ENCODE data around the gene ROBO3.
A peak's percentile ranks its signal among the peaks of the same experiment; 100 is the strongest.

Gene ROBO3

GRCh38 chr11:124898711-124899110 lies 33.5 kb downstream of the ROBO3 start:
- intact Hi-C loops (cut with DNase I) = no loop called here

DNA sequence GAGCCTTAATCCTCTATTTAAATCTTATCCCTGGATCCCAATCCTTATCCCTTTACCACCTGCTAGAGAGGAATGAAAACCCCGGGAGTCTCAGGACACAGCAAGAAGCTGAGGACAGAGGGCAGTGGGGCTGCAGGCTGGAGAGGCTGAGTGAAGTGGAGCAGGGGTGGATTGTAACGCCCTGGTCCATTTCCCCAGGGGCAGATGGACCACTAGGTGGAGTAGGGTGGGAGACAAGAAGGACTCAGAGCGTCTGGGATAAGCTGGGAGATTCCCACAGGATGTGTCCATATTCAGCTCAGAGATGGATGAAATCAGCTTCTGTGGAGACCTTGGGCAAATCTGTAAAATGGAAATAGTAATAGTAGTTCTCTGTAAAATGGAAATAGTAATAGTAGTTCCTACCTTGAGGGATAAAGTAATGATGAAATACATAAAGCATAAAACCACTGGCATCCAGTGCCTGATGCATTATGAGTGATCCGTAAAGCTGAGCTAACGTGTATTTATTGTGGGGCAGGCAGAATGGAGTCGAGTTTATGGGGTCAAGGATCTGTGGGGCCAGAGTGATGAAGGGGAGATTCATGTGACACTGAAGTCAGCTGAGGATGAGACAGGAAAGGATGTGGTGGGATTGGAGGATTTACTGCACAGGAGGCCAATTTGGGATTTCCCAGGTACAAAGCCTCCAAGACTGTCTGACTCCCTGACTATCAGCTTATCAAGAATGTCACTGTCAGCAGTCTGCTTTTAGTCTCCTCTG lies 34.3 kb downstream of the ROBO3 start:
- intact Hi-C loops (cut with DNase I) = no loop called here
- DNase-seq = peak in 4 of 42 donors; percentile 3 to 57 (median 14)

More at GRCh38 chr11:124898711-124899110, 33.5 kb downstream of the ROBO3 start:
- peak in 40 of 42 donors; percentile 39 to 84 (median 62) for DNase-seq

- intact Hi-C loops (cut with DNase I) = no loop called here
- peak in 6 of 42 donors; percentile 3 to 62 (median 32) for DNase-seq
Observed at GRCh38 chr11:124900464-124900863, 35.2 kb downstream of the ROBO3 start.

GRCh38 chr11:124902616-124903015 lies 37.4 kb downstream of the ROBO3 start:
- intact Hi-C loops (cut with DNase I) = no loop called here
- no peak for DNase-seq

GRCh38 chr11:124915541-124916369 lies 50.5 kb downstream of the ROBO3 start:
- intact Hi-C loops (cut with DNase I) = no loop called here
- peak in 2 of 42 donors; percentile 2 to 51 for DNase-seq

DNA sequence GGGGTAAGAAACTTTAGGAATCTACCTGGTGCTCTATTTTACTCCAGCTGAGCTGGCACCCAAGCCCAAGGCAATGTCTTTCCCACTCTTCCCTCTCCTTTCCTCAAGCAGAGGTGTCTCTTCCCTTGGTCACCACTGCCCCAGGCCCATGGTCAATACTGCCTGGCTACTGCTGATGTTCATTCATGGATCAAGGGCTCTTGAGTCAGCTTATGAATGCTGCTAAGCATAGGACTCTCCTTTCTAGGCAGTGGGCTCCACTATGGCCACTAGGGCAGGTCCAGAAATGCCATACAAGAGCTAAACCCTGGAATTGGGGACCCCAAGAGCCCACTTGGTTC lies 51.1 kb downstream of the ROBO3 start:
- intact Hi-C loops (cut with DNase I) = no loop called here
- no peak for DNase-seq

DNA sequence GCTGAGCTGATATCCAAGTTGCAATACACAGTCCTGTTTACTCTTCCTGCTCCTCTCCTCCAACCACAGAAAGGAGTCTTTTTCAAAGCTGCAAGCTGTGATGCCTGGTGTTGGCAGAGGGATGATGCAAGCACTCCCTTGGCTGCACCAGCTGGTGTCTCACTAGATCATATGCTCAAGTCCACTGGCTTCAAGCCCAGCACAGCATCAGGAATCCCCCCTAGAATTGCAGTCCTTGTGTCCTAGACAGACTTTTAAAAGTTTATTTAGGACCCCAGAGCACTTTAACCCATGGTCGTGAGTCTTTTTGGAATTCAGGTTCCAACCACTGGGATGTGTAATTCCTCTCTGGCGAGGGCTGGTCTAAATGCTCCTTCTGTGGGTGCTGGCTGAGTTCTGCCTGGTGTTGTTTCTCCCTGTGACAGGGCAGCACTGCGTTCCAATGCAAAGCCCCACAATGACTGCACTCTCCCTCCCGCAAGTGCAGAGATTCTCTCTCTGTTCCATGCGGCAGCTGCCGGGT lies 51.9 kb downstream of the ROBO3 start:
- intact Hi-C loops (cut with DNase I) = no loop called here
- DNase-seq = peak; percentile 51 to 93 (median 78)

DNA sequence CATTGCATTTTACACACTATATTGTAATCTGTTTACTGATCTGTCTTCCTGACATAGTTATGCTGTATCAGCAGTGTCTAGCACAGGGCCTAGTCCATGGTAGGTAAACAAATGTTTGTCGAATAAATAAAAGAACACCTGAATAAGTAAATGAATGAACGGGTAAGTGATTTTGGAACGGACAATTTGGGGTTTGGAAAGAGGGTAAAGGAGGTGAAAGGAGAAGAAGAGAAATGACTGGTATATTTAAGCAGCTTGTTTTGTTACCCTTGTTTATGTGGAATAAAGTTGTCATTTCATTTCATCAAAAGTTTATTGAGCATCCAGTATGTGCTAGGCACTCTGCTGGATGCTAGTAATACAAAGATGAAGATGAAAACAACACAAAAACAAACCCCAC lies 53.7 kb downstream of the ROBO3 start, which contains the start of gene HEPN1:
HEPN1 (plus strand) TSS at position 301 of the 400 bp plus-strand sequence.
- DNase-seq = no peak
- intact Hi-C loops (cut with DNase I) = no loop called here

DNA sequence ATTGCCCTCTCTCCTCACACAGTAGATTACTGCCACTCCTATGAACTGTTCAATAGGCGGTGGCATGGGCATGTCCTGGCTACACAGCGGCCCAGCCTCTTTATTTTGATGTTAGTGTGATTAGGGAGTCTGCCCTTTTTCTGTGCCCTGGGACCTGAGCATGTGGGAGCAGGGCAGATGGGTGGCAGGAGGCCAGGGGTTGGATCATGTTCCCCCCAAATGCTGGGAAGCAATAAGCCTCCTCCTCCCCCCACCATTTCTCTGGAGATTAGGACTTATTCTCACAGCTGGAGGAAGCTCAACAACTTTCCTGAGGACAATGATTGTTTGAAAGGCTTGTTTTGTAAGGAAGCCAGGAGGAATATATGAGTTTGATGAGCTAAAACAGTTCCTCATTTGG lies 54.7 kb downstream of the ROBO3 start:
- DNase-seq = peak in 2 of 42 donors; percentile 56 to 73
- intact Hi-C loops (cut with DNase I) = no loop called here

- intact Hi-C loops (cut with DNase I) = no loop called here
Observed at GRCh38 chr11:124920356-124920755, 55.1 kb downstream of the ROBO3 start.

DNA sequence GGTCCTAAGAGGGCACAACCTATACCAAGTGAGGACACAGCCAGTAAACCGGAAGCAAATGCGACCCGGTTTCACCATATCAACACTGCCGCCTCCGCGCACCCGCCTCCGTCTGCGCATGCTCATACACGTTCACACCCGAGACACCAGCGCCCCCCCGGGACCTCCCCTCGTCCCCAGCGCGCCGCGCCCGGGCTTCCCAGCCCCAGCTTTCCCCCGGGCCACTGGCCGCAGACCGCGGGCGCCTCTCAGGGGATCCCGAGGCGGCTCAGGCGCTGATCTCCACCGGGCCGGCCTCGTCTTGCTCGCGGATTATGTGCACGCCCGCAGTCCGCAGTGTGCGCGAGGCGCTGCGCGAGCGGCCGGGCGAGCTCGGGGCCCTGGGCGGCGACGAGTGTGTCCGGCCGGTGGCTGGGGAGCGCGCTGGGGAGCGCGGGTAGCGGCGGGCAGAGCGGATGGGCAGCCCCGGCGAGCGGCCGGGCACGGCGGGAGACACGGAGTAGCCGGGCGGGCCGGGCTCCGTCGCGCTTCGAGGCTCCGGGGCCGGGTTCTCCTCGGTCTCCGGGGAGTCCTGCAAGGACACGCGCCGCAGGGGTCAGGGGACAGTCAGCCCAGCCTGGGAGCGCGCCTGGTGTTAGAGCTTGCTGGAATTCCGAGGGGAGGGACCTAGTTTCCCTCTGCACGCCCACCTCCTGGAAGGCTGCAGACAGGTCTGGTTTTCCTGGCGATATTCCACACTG lies 55.8 kb downstream of the ROBO3 start:
- DNase-seq = peak in 30 of 42 donors; percentile 43 to 79 (median 59)
- intact Hi-C loops (cut with DNase I) = no loop called here

More at GRCh38 chr11:124920356-124920755, 55.1 kb downstream of the ROBO3 start:
- peak in 2 of 42 donors; percentile 11 to 43 for DNase-seq

- peak in 1 of 42 donors; percentile 14 for DNase-seq
- intact Hi-C loops (cut with DNase I) = no loop called here
Observed at GRCh38 chr11:124922831-124923230, 57.6 kb downstream of the ROBO3 start.

DNA sequence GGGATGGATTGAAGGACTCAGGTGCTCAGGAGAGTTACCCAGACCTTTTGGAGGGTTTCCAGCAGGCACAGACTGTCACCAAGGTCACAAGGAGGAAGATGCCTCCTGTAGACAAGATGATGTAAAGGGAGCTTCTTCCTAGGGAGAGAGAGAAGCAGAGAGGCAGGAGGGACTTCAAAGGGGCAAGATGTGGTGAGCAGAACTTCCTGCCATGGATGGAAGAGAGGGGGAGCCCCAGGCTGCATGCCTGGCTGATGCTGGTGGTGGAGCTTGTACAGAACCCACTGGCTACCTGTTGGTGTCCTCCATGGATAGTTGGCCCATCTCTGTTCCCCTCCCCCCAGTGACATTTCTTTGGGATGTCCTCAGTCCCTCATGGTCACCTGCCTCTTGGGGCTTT lies 58.1 kb downstream of the ROBO3 start:
- peak in 1 of 42 donors; percentile 30 for DNase-seq
- intact Hi-C loops (cut with DNase I) = no loop called here

DNA sequence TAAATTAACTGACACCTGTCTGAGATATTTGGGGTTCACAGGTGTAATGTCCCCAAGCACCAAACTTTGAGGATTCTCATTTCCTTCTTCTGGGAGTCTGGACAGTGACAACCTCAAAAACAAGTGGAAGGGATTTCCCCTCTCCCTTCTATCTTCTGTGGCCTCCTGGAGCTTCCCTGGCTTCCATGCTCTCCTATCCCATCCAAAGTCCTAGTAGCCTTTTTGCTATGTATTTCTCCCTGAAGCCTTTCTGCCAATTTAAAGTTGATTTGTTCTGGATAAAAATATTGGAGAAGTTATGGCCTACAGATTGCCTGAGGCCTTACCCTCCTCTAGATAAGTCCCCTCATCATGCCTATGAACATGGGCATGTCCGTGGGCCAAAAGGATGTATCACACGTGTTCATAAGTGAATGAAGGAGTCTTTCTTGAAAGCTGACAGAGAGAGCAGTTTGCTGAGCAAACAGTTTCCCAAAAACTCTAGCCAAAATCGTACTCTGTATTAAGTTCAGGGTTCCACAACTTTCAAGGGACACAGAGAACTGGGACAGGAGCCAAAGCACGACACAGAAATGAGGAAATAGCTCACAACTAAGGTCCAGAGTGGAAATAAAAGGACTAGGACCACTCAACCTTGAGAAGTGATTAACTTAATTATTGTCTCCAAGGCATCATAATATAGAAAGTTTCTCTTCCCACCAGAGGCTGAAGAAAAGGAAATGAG lies 63.9 kb downstream of the ROBO3 start:
- intact Hi-C loops (cut with DNase I) = no loop called here
- DNase-seq = peak in 8 of 42 donors; percentile 20 to 72 (median 50)

DNA sequence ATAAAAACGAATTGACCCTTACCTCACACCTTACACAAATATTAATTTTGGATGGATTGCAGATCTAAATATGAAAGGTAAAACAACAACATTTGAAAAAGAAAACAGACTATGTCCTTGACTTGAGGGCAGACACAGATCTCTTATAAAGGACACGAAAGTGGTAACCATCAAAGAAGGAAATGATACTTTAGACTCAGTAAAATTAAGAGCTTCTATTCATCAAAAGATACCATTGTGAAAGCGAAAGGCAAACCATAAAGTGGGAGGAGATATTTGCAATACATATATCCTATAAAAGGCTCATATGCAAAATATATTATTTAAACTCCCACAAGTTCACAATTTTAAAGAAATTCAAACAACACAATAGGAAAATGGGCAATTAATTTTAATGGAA lies 65.6 kb downstream of the ROBO3 start:
- intact Hi-C loops (cut with DNase I) = no loop called here
- no peak for DNase-seq

Data from head of caudate nucleus (tissue), 42 donors.